H1 (cell line): Measurements from ENCODE around the gene NEU2. TPM values are rescaled to one million over a fixed set of nuclear protein-coding genes. Genes with fewer than 3 reads are reported as not detected.

Experiments used
- CTCF ChIA-PET: fragments of 300-600 bp; sonication (Branson Sonifier 250); formaldehyde crosslinking; loops from one replicate; lab custom pipeline; 2021; ENCODE audit not compliant: partially characterized antibody; lab: Charles Lee
- POLR2A ChIA-PET: fragments of 300-600 bp; sonication (Branson Sonifier 250); formaldehyde crosslinking; loops from one replicate; lab custom pipeline; 2021; ENCODE audit warnings: inconsistent platforms; ENCODE audit not compliant: partially characterized antibody; lab: Charles Lee
- DNase-seq, 2 experiments: peaks; one replicate each; pipeline versions ENCODE4 v3.0.0 to v3.0.0-alpha.2; 2010 to 2022; ENCODE audit warnings: low spot score in 2 of 2, low read depth in 1 of 2, mixed read lengths in 1 of 2
- FAIRE-seq: peaks from 2 replicates; lab custom pipeline; 2011; peaks lifted over from hg19 to GRCh38; lab: Jason Lieb, UNC
- H2AFZ ChIP-seq: 2 replicates; pipeline ENCODE4 v1.8.1; 2012; ENCODE audit warnings: low read length, inconsistent platforms
- H2AK5ac ChIP-seq: 2 replicates; pipeline ENCODE4 v1.6.1; 2013; ENCODE audit warnings: low read depth, low read length
- H2BK120ac ChIP-seq: replicated peaks from 2 replicates; pipeline ENCODE3; 2013; ENCODE audit warnings: low read depth, low read length, inconsistent platforms
- H2BK12ac ChIP-seq: 2 replicates; pipeline ENCODE4 v1.6.1; 2013; ENCODE audit warnings: low read depth, low read length
- H2BK15ac ChIP-seq: 2 replicates; pipeline ENCODE4 v1.6.1; 2013; ENCODE audit warnings: low read length
- H2BK20ac ChIP-seq: 2 replicates; pipeline ENCODE4 v1.6.1; 2013; ENCODE audit warnings: low read length
- H2BK5ac ChIP-seq: 2 replicates; pipeline ENCODE4 v1.6.1; 2013; ENCODE audit warnings: low read depth, low read length
- H3K14ac ChIP-seq: 2 replicates; pipeline ENCODE4 v1.6.1; 2013; ENCODE audit warnings: inconsistent platforms; ENCODE audit not compliant: insufficient read length
- H3K18ac ChIP-seq: 2 replicates; pipeline ENCODE4 v1.6.1; 2013; ENCODE audit warnings: low read length; ENCODE audit errors: extremely low read depth
- H3K23ac ChIP-seq: 2 replicates; pipeline ENCODE4 v1.6.1; 2013; ENCODE audit warnings: inconsistent platforms; ENCODE audit not compliant: insufficient read length
- H3K23me2 ChIP-seq: 2 replicates; pipeline ENCODE4 v1.6.1; 2013; ENCODE audit warnings: low read depth, low read length
- H3K27ac ChIP-seq: 2 replicates; pipeline ENCODE4 v1.6.1; 2011; ENCODE audit warnings: low read depth, low read length, inconsistent platforms
- H3K27me3 ChIP-seq, 4 experiments: replicated peaks in 1 of 4; 1 replicate in 1 of 4; 2 replicates in 3 of 4; pipeline versions ENCODE4 v1.6.1 to v1.8.1; 2011 to 2013; ENCODE audit warnings: low read length in 3 of 4, mild to moderate bottlenecking in 3 of 4, inconsistent platforms in 2 of 4, mixed read lengths in 2 of 4, moderate library complexity in 1 of 4; ENCODE audit not compliant: control insufficient read depth in 3 of 4, insufficient read depth in 3 of 4; ENCODE audit errors: extremely low read depth in 1 of 4
- H3K36me3 ChIP-seq, 4 experiments: 2 replicates each; pipeline versions ENCODE4 v1.6.1 to v1.8.1; 2011 to 2013; ENCODE audit warnings: mild to moderate bottlenecking in 4 of 4, low read length in 3 of 4, moderate library complexity in 2 of 4, control low read depth in 1 of 4, inconsistent platforms in 1 of 4; ENCODE audit not compliant: insufficient read depth in 4 of 4, control insufficient read depth in 2 of 4
- H3K4ac ChIP-seq: replicated peaks from 2 replicates; pipeline ENCODE3; 2013; ENCODE audit warnings: low read length, low read depth, mixed read lengths, inconsistent platforms; ENCODE audit not compliant: insufficient read length
- H3K4me1 ChIP-seq, 4 experiments: replicated peaks in 1 of 4; 1 replicate in 1 of 4; 2 replicates in 3 of 4; pipeline versions ENCODE4 v1.6.1 to v1.8.1; 2011 to 2013; ENCODE audit warnings: low read length in 3 of 4, inconsistent platforms in 2 of 4, mixed read lengths in 1 of 4; ENCODE audit not compliant: insufficient read depth in 4 of 4, control insufficient read depth in 3 of 4
- H3K4me2 ChIP-seq, 2 experiments: 2 replicates each; pipeline versions ENCODE4 v1.6.1 to v1.8.1; 2011 to 2013; ENCODE audit warnings: low read depth in 2 of 2, low read length in 2 of 2, control low read depth in 1 of 2, inconsistent platforms in 1 of 2, mild to moderate bottlenecking in 1 of 2; ENCODE audit not compliant: insufficient read depth in 1 of 2
- H3K4me3 ChIP-seq, 4 experiments: fragments of 200-600, 300-600 bp in 1 of 4; sonication (generic), shearing (Covaris generic), sonication (Bioruptor Twin) in 1 of 4; 2 replicates each; pipeline versions ENCODE4 v1.5.1 to v1.8.1; 2011 to 2016; ENCODE audit warnings: low read length in 4 of 4, low read depth in 3 of 4, control low read depth in 2 of 4, inconsistent platforms in 2 of 4, mild to moderate bottlenecking in 2 of 4, mixed read lengths in 1 of 4, moderate library complexity in 1 of 4; ENCODE audit not compliant: insufficient read depth in 2 of 4; ENCODE audit errors: extremely low read depth in 1 of 4
- H3K56ac ChIP-seq: replicated peaks from 2 replicates; pipeline ENCODE3; 2013; ENCODE audit warnings: low read depth, mild to moderate bottlenecking, mixed read lengths, low read length, inconsistent platforms; ENCODE audit not compliant: insufficient read length
- H3K79me1 ChIP-seq: 2 replicates; pipeline ENCODE4 v1.6.1; 2013; ENCODE audit warnings: low read depth, low read length, control low read depth
- H3K79me2 ChIP-seq, 2 experiments: 2 replicates each; pipeline versions ENCODE4 v1.6.1 to v1.8.1; 2012 to 2013; ENCODE audit warnings: low read length in 2 of 2, mild to moderate bottlenecking in 2 of 2, inconsistent platforms in 1 of 2; ENCODE audit not compliant: insufficient read depth in 2 of 2, control insufficient read depth in 1 of 2
- H3K9ac ChIP-seq, 4 experiments: replicated peaks in 1 of 4; 1 replicate in 1 of 4; 2 replicates in 3 of 4; pipeline versions ENCODE4 v1.6.1 to v1.8.1; 2011 to 2013; ENCODE audit warnings: low read depth in 3 of 4, low read length in 3 of 4, control low read depth in 2 of 4, mild to moderate bottlenecking in 2 of 4, moderate library complexity in 2 of 4, inconsistent platforms in 1 of 4; ENCODE audit errors: extremely low read depth in 1 of 4
- H3K9me3 ChIP-seq, 2 experiments: 2 replicates each; pipeline versions ENCODE4 v1.6.1 to v1.8.1; 2012 to 2013; ENCODE audit warnings: mild to moderate bottlenecking in 2 of 2, moderate library complexity in 2 of 2, control low read depth in 1 of 2, inconsistent platforms in 1 of 2, low read depth in 1 of 2, low read length in 1 of 2, mixed read lengths in 1 of 2; ENCODE audit not compliant: insufficient read depth in 2 of 2
- H4K20me1 ChIP-seq, 2 experiments: replicated peaks in 1 of 2; 2 replicates each; pipeline versions ENCODE3 to v1.8.1; 2011 to 2013; ENCODE audit warnings: inconsistent platforms in 2 of 2, low read length in 2 of 2, mild to moderate bottlenecking in 1 of 2; ENCODE audit not compliant: insufficient read depth in 2 of 2, control insufficient read depth in 1 of 2
- H4K5ac ChIP-seq: 2 replicates; pipeline ENCODE4 v1.6.1; 2013; ENCODE audit warnings: low read length, low read depth, mixed read lengths, inconsistent platforms; ENCODE audit not compliant: insufficient read length
- H4K8ac ChIP-seq: 2 replicates; pipeline ENCODE4 v1.8.0; 2013; ENCODE audit warnings: mild to moderate bottlenecking, moderate library complexity, low read length, inconsistent platforms; ENCODE audit not compliant: insufficient read depth; ENCODE audit errors: extremely low read depth
- H4K91ac ChIP-seq: replicated peaks from 2 replicates; pipeline ENCODE3; 2013; ENCODE audit warnings: low read length, mixed read lengths, inconsistent platforms; ENCODE audit not compliant: insufficient read length
- E2F6 ChIP-seq: IDR thresholded peaks from 2 replicates; pipeline ENCODE4 v1.6.1; 2012; ENCODE audit warnings: inconsistent platforms
- RFX5 ChIP-seq: IDR thresholded peaks from 2 replicates; pipeline ENCODE4 v1.6.1; 2011; ENCODE audit warnings: low read depth, low read length, improper control_type of control experiment, borderline replicate concordance
- WGBS, 2 experiments: shearing (Covaris generic) in 1 of 2; methylation state at CpG; one replicate each; pipeline versions ENCODE4 v1.1.6 to v1.1.7; 2013 to 2015; ENCODE audit warnings: low lambda C conversion rate in 2 of 2, mixed read lengths in 2 of 2, inconsistent platforms in 1 of 2, low coverage in 1 of 2, missing lambda C conversion rate in 1 of 2; ENCODE audit not compliant: insufficient replicate concordance in 2 of 2, insufficient coverage in 1 of 2, insufficient read length in 1 of 2; ENCODE audit errors: extremely low coverage in 1 of 2, missing lambda C conversion rate in 1 of 2; 5-methylcytosine and 5-hydroxymethylcytosine counted together
- polyA plus RNA-seq, 7 experiments: library from polyadenylated mRNA; depleted of rRNA in 3 of 7; stranded (reverse) in 5 of 7; unstranded in 2 of 7; fragments of >200 nt in 5 of 7; fragments of 200-250 nt in 2 of 7; gene quantifications; 1 replicate in 5 of 7; 2 replicates in 1 of 7; 4 replicates in 1 of 7; pipeline versions ENCODE4 v1.2.1 to v1.2.3, GENCODE V29; 2011 to 2013; ENCODE audit warnings: missing spikeins in 2 of 7, mixed read lengths in 2 of 7
- total RNA-seq: library from RNA; stranded (reverse); fragmentation: NEBNext Ultra II Directional; extraction: Animal tissue kit (Norgen Biotek cat#: 25700); gene quantifications from 2 replicates; pipeline ENCODE4 v1.2.1, GENCODE V29; 2021

NEU2 gene
- total and polyA plus RNA-seq, 2 of the 8 experiments (the other 6 are each of a cell fraction or from before 2014, with no cell fraction given), result 0.12 TPM; not detected in 1

- Histone ChIP-seq H3K4me2 (no peak overlapping the region; a peak in 1 of 4 replicates), H3K23me2 (peaks cover 10% of the 10 kb centered on the region; the same call in 1 of the 2 replicates), H4K91ac (no peak overlapping the region), H4K5ac (no peak overlapping the region), H3K4ac (no peak overlapping the region), H3K23ac (no peak overlapping the region), H3K14ac (no peak overlapping the region), H2BK15ac (peak overlapping the region; percentile 75; the same call in 1 of the 2 replicates), H3K56ac (no peak overlapping the region), H2BK5ac (peak overlapping the region; percentile 85; the same call in 1 of the 2 replicates), H3K27ac (no peak overlapping the region), H4K8ac (no peak overlapping the region), H2AFZ (no peak overlapping the region), H3K4me3 (no peak overlapping the region), H3K27me3 (peaks cover 0 to 2% (median 0%) of the 10 kb centered on the region in 4 experiments; a peak in 2 of 7 replicates), H2BK20ac (peak overlapping the region; percentile 55; the same call in 1 of the 2 replicates), H4K20me1 (no peaks in the 10 kb centered on the region), H3K79me2 (no peaks in the 10 kb centered on the region), H2AK5ac (no peak overlapping the region), H3K9ac (no peak overlapping the region), H3K4me1 (peaks cover 11 to 18% (median 15%) of the 10 kb centered on the region in 4 experiments), H3K79me1 (no peaks in the 10 kb centered on the region), H3K36me3 (no peaks in the 10 kb centered on the region), H3K18ac (peak overlapping the region; percentile 9), H3K9me3 (no peaks in the 10 kb centered on the region), H2BK120ac (no peak overlapping the region), H2BK12ac (peak overlapping the region; percentile 85; the same call in 1 of the 2 replicates)
- WGBS, 2 experiments, result 94% methylated on average over 10 of the region's 10 CpGs; no CpG with 5 or more reads in 1 of the 2 experiments
- FAIRE-seq, result no peak
- CTCF ChIA-PET, result interaction anchor here (0.7 to 3.4 kb wide), 6 partner anchors 8 to 49 kb away, joined by 3 to 32 read pairs (median 5); partner anchors contain the start of gene INPP5D
- DNase-seq, result no peak
- TF ChIP-seq RFX5 (no peak), E2F6 (peak; percentile 43; the same call in 1 of the 2 replicates)
- POLR2A ChIA-PET, result interaction anchor here (0.9 to 1.8 kb wide), 3 partner anchors 14 to 37 kb away, joined by 3 to 5 read pairs (median 3); no protein-coding TSS in a partner anchor
Measured at GRCh38 chr2:233048569-233049193, 16.2 kb downstream of the NEU2 start.
